Ramos (cell line): ENCODE data around the gene TOR1A.

ENCODE experiments used
- in situ Hi-C: fragments of 300-500 bp; cut with MboI; formaldehyde crosslinking; loops from one replicate; pipeline ENCODE4 v1.14.3; 2022; ENCODE audit warnings: low sequenced_read_pairs; ENCODE audit not compliant: unreplicated experiment

Gene TOR1A

GRCh38 chr9:129853614-129854013 is 29.7 kb upstream of the TOR1A start:
- in situ Hi-C loops: no loop called here

- in situ Hi-C loops: no loop called here
Observed at GRCh38 chr9:129852579-129852978, 28.6 kb upstream of the TOR1A start.

- in situ Hi-C loops: no loop called here
Observed at GRCh38 chr9:129851821-129852220, 27.9 kb upstream of the TOR1A start.

GRCh38 chr9:129850821-129851550 is 27.1 kb upstream of the TOR1A start:
- in situ Hi-C loops: no loop called here

GRCh38 chr9:129849901-129850300 is 26.0 kb upstream of the TOR1A start:
- in situ Hi-C loops: no loop called here

- in situ Hi-C loops: no loop called here
Observed at GRCh38 chr9:129848712-129849441, 24.9 kb upstream of the TOR1A start.

- in situ Hi-C loops: no loop called here
Observed at GRCh38 chr9:129845373-129845772, 21.4 kb upstream of the TOR1A start.

- in situ Hi-C loops: no loop called here
Observed at GRCh38 chr9:129841071-129841470, 17.1 kb upstream of the TOR1A start.

- in situ Hi-C loops: no loop called here
Observed at GRCh38 chr9:129840034-129840433, 16.1 kb upstream of the TOR1A start.

GRCh38 chr9:129839324-129840023 is 15.5 kb upstream of the TOR1A start:
- in situ Hi-C loops: no loop called here

GRCh38 chr9:129838707-129839259 is 14.8 kb upstream of the TOR1A start:
- in situ Hi-C loops: no loop called here

- in situ Hi-C loops: no loop called here
Observed at GRCh38 chr9:129836311-129837007, 12.5 kb upstream of the TOR1A start.

GRCh38 chr9:129835860-129836223 is 11.9 kb upstream of the TOR1A start:
- in situ Hi-C loops: no loop called here

- in situ Hi-C loops: no loop called here
Observed at GRCh38 chr9:129835128-129835859, 11.4 kb upstream of the TOR1A start, which contains the start of the genes C9orf78 and USP20. Gene C9orf78 (minus strand): TSS chr9:129835275. CDS start chr9:129835221, 54 bp downstream. Gene USP20 (plus strand): TSS chr9:129835458. CDS start chr9:129852556, 17,098 bp downstream.

- in situ Hi-C loops: no loop called here
Observed at GRCh38 chr9:129834489-129835127, 10.7 kb upstream of the TOR1A start.

GRCh38 chr9:129832982-129833381 is 9.0 kb upstream of the TOR1A start:
- in situ Hi-C loops: no loop called here

- in situ Hi-C loops: no loop called here
Observed at GRCh38 chr9:129828969-129829368, 5.0 kb upstream of the TOR1A start.

- in situ Hi-C loops: no loop called here
Observed at GRCh38 chr9:129828051-129828450, 4.1 kb upstream of the TOR1A start.

- in situ Hi-C loops: no loop called here
Observed at GRCh38 chr9:129826759-129827158, 2.8 kb upstream of the TOR1A start.
